Left lung (tissue), 10 donors: ENCODE measurements around the gene ATRN. TPM values are rescaled to one million over a fixed set of nuclear protein-coding genes. Genes with fewer than 3 reads are reported as not detected.

Experiments
- ATAC-seq: fragments of 200-7000 bp; cut with Tn5 transposase; one replicate; pipeline ENCODE4 v1.9.1; 2020; ENCODE audit warnings: moderate library complexity
- DNase-seq, 4 donors: peaks; one replicate each; pipeline ENCODE4 v3.0.0-alpha.2; 2013 to 2020
- H3K27ac ChIP-seq, 2 donors: fragments of 200-600 bp; sonication (generic) in 1 of 2; one replicate each; pipeline versions ENCODE4 v1.5.0 to v1.8.0; 2020 to 2021
- H3K27me3 ChIP-seq, 2 donors: fragments of 200-600 bp; sonication (generic) in 1 of 2; one replicate each; pipeline versions ENCODE4 v1.5.0 to v1.8.0; 2020 to 2021
- H3K36me3 ChIP-seq, 2 donors: fragments of 200-600 bp; sonication (generic) in 1 of 2; one replicate each; pipeline versions ENCODE4 v1.5.0 to v1.8.0; 2020 to 2021
- H3K4me1 ChIP-seq, 2 donors: fragments of 200-600 bp; one replicate each; pipeline ENCODE4 v1.8.0; 2021
- H3K4me3 ChIP-seq, 2 donors: fragments of 200-600 bp; sonication (generic) in 1 of 2; one replicate each; pipeline versions ENCODE4 v1.5.0 to v1.8.0; 2020 to 2021; ENCODE audit warnings: mild to moderate bottlenecking in 1 of 2
- H3K9me3 ChIP-seq, 2 donors: fragments of 200-600 bp; sonication (generic) in 1 of 2; one replicate each; pipeline versions ENCODE4 v1.5.0 to v1.8.0; 2020 to 2021
- CTCF ChIP-seq, 2 donors: fragments of 200-600 bp; sonication (generic) in 1 of 2; IDR thresholded peaks; one replicate each; pipeline versions ENCODE4 v1.5.0 to v1.8.0; 2021; ENCODE audit warnings: antibody characterized with exemption in 2 of 2
- intact Hi-C, 2 donors: fragments of 100-400 bp; cut with DNase I; formaldehyde crosslinking; loops; one replicate each; pipeline versions ENCODE4 v1.11.2 to v1.14.2; 2022
- polyA plus RNA-seq, 6 donors: library from polyadenylated mRNA; unstranded; fragments of 120-200 nt; gene quantifications; one replicate each; pipeline ENCODE4 v1.2.1, GENCODE V29; 2013; ENCODE audit not compliant: insufficient read length in 6 of 6
- total RNA-seq, 2 donors: library from RNA; stranded (reverse); fragmentation: NEBNext Ultra II Directional; extraction: Animal tissue kit (Norgen Biotek cat#: 25700); gene quantifications; one replicate each; pipeline ENCODE4 v1.2.1, GENCODE V29; 2021
- donor health status: DM: no; HTN: yes; CAD: no.
- donor health status: DM: no; HTN: no; CAD: no.

ATRN gene
- total and polyA plus RNA-seq, 8 donors, result 28.8 to 39.5 (median 35.6) TPM

GRCh38 chr20:3479759-3480615 lies 9.2 kb downstream of the ATRN start:
- ATAC-seq (no peak), DNase-seq (no peak)
- Histone ChIP-seq H3K9me3 (no peaks in the 10 kb centered on the region), H3K36me3 (no peaks in the 10 kb centered on the region), H3K4me1 (peaks cover 0 to 4% of the 10 kb centered on the region in 2 donors), H3K27ac (no peak overlapping the region), H3K27me3 (no peaks in the 10 kb centered on the region), H3K4me3 (no peak overlapping the region)
- TF ChIP-seq CTCF (IDR thresholded peaks at IDR 0.05), result no peak
- intact Hi-C loops, result no loop called here

GRCh38 chr20:3483309-3483708 lies 12.5 kb downstream of the ATRN start:
- TF ChIP-seq CTCF (IDR thresholded peaks at IDR 0.05), result no peak
- intact Hi-C loops, result no loop called here
- Histone ChIP-seq H3K9me3 (peaks cover 0 to 16% of the 10 kb centered on the region in 2 donors), H3K4me1 (peaks cover 0 to 4% of the 10 kb centered on the region in 2 donors), H3K36me3 (no peaks in the 10 kb centered on the region), H3K27ac (no peak overlapping the region), H3K4me3 (no peak overlapping the region), H3K27me3 (no peaks in the 10 kb centered on the region)
- ATAC-seq (no peak), DNase-seq (no peak)

GRCh38 chr20:3483784-3484183 lies 13.0 kb downstream of the ATRN start:
- ATAC-seq, result no peak
- TF ChIP-seq CTCF (IDR thresholded peaks at IDR 0.05), result no peak

GRCh38 chr20:3485913-3486312 lies 15.1 kb downstream of the ATRN start:
- Histone ChIP-seq H3K4me1 (peaks cover 0 to 4% of the 10 kb centered on the region in 2 donors), H3K27ac (no peak overlapping the region), H3K36me3 (no peaks in the 10 kb centered on the region), H3K9me3 (peaks cover 0 to 16% of the 10 kb centered on the region in 2 donors), H3K4me3 (no peak overlapping the region), H3K27me3 (no peaks in the 10 kb centered on the region)
- ATAC-seq, result no peak
- TF ChIP-seq CTCF (IDR thresholded peaks at IDR 0.05), result no peak
- intact Hi-C loops, result no loop called here
- DNase-seq, result no peak

More at GRCh38 chr20:3483784-3484183, 13.0 kb downstream of the ATRN start:
- peaks cover 0 to 4% of the 10 kb centered on the region in 2 donors for H3K4me1 ChIP-seq
- H3K9me3 ChIP-seq, result peaks cover 0 to 16% of the 10 kb centered on the region in 2 donors
- H3K4me3 ChIP-seq, result no peak overlapping the region
- no peak overlapping the region for H3K27ac ChIP-seq
- no peaks in the 10 kb centered on the region for H3K36me3 ChIP-seq
- DNase-seq, result no peak
- intact Hi-C loops, result no loop called here
- no peaks in the 10 kb centered on the region for H3K27me3 ChIP-seq

GRCh38 chr20:3486850-3487249 lies 16.0 kb downstream of the ATRN start:
- H3K27me3 ChIP-seq, result no peaks in the 10 kb centered on the region
- no peak overlapping the region for H3K4me3 ChIP-seq
- H3K4me1 ChIP-seq, result peaks cover 0 to 4% of the 10 kb centered on the region in 2 donors
- no peak for ATAC-seq
- H3K36me3 ChIP-seq, result no peaks in the 10 kb centered on the region
- H3K9me3 ChIP-seq, result peaks cover 0 to 16% of the 10 kb centered on the region in 2 donors
- intact Hi-C loops, result no loop called here
- DNase-seq, result no peak
- H3K27ac ChIP-seq, result no peak overlapping the region
- no peak for TF ChIP-seq CTCF (IDR thresholded peaks at IDR 0.05)
